Measurements from ENCODE around the gene AFF2.

DNA sequence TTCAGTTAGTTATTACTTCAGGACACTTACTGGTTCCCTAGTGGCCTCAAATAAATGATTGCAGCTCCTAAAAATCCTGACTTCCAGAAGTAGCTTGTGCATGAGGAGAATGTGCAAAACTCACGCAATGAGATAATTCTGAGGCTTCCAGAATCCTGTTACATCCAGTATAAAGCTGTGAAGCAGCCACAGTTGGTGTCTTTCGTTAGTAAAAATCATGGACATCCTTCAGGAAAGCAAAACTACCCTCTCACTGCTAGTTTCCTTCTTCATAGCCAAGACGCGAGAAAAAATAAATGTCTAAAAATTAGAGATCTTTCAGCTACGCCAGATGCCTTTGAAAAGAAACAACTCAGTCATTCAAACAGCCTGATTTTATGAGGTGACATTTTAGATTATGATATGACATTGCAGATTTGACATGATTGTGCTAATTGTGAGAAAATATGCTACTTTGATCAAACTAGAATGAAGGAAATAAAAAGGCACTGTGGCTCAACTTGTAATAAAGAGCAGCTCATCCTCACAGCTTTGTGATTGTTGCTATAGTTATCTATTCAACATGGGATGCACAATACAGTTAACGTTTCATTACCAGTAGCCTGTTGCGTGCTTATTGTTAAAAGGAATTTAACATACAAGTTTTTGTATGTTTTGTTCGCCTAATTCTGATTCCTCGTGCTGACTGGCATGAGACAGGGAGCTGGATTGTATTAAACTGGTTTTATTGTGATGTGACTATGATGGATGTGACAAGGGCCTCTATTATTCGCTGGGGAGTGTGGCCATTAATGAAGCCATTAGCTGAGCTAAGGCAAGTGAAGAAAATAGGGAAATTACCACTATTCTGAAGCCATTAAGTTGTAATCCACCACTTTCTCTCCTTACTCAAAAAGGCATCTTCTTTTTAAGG is 40.5 kb downstream of the AFF2 start:
- TF ChIP-seq CTCF (IDR thresholded peaks at IDR 0.05) (no peak), POLR2A (IDR thresholded peaks at IDR 0.05) (no peak)

All from testis (tissue), 2 donors.